Upper lobe of left lung (tissue), 6 donors: ENCODE data around the gene ZFAND6. TPM values are rescaled to one million over a fixed set of nuclear protein-coding genes. Genes with fewer than 3 reads are reported as not detected.
"Not testable (repeated sequence)": the region's sequence is repeated elsewhere in the genome, so short reads cannot be mapped to it uniquely, and the experiment has no call there.

ENCODE experiments used
- ATAC-seq, 2 donors: fragments of 200-7000 bp; cut with Tn5 transposase; one replicate each; pipeline ENCODE4 v1.9.1; 2022; ENCODE audit warnings: mild to moderate bottlenecking in 2 of 2, moderate library complexity in 2 of 2; ENCODE audit not compliant: low FRiP score in 2 of 2
- DNase-seq, 2 donors: peaks; one replicate each; pipeline ENCODE4 v3.0.0-alpha.2; 2019 to 2020
- H3K27ac ChIP-seq, 4 donors: fragments of 200-600 bp; sonication (generic); one replicate each; pipeline ENCODE4 v1.5.1; 2016 to 2019
- H3K27me3 ChIP-seq, 4 donors: fragments of 200-600 bp; sonication (generic); one replicate each; pipeline ENCODE4 v1.5.1; 2017 to 2019
- H3K36me3 ChIP-seq, 4 donors: fragments of 200-600 bp; sonication (generic); one replicate each; pipeline ENCODE4 v1.5.1; 2016 to 2019
- H3K4me1 ChIP-seq, 4 donors: fragments of 200-600 bp; sonication (generic); one replicate each; pipeline ENCODE4 v1.5.1; 2018 to 2019
- H3K4me3 ChIP-seq, 4 donors: fragments of 200-600 bp; sonication (generic); one replicate each; pipeline ENCODE4 v1.5.1; 2017 to 2019; ENCODE audit warnings: mild to moderate bottlenecking in 2 of 4, moderate library complexity in 1 of 4
- H3K9me3 ChIP-seq, 4 donors: fragments of 200-600 bp; sonication (generic); one replicate each; pipeline ENCODE4 v1.5.1; 2018 to 2019
- CTCF ChIP-seq, 6 experiments: fragments of 450-650 bp in 4 of 6; fragments of 200-600 bp in 2 of 6; sonication (generic) in 2 of 6; IDR thresholded peaks; one replicate each; pipeline ENCODE4 v1.5.1; 2016 to 2019; ENCODE audit warnings: antibody characterized with exemption in 6 of 6
- EP300 ChIP-seq, 4 donors: sonication (generic); formaldehyde crosslinking; IDR thresholded peaks; one replicate each; pipeline ENCODE4 v1.5.1; 2017; ENCODE audit warnings: antibody characterized with exemption in 4 of 4, control low read depth in 2 of 4
- POLR2A ChIP-seq, 4 donors: fragments of 450-650 bp; IDR thresholded peaks; one replicate each; pipeline ENCODE4 v1.5.1; 2016 to 2017; ENCODE audit warnings: antibody characterized with exemption in 4 of 4, mild to moderate bottlenecking in 2 of 4
- POLR2AphosphoS5 ChIP-seq, 2 donors: sonication (generic); formaldehyde crosslinking; IDR thresholded peaks; one replicate each; pipeline ENCODE4 v1.5.1; 2017; ENCODE audit warnings: antibody characterized with exemption in 2 of 2
- WGBS, 2 donors: methylation state at CpG; one replicate each; pipeline ENCODE4 v1.1.5; 2017 to 2018; 5-methylcytosine and 5-hydroxymethylcytosine counted together
- total RNA-seq, 6 donors: library from RNA; depleted of rRNA in 4 of 6; stranded (reverse); fragments of >200 nt in 4 of 6; gene quantifications; one replicate each; pipeline versions ENCODE4 v1.1.0 to v1.2.1, GENCODE V29; 2016 to 2021
- donor health status: DM: no; HTN: no; CAD: no; lungs with moderate emphysema.
- donor health status: DM: no; HTN: yes; CAD: no; lungs with severe emphysema.

The ZFAND6 gene
- total RNA-seq, 6 donors from 2014 or later: 36.7 to 151 (median 70.5) TPM

GRCh38 chr15:80121546-80121945 is 62.1 kb downstream of the ZFAND6 start:
- TF ChIP-seq CTCF (IDR thresholded peaks at IDR 0.05) (no peak), POLR2A (IDR thresholded peaks at IDR 0.05) (no peak), EP300 (IDR thresholded peaks at IDR 0.05) (no peak), POLR2AphosphoS5 (IDR thresholded peaks at IDR 0.05) (no peak)
- Histone ChIP-seq H3K27me3 (no peaks in the 10 kb centered on the region), H3K4me3 (no peak overlapping the region), H3K27ac (no peak overlapping the region), H3K36me3 (peaks cover 0 to 41% (median 10%) of the 10 kb centered on the region in 4 donors), H3K4me1 (peaks cover 0 to 3% (median 0%) of the 10 kb centered on the region in 4 donors), H3K9me3 (no peaks in the 10 kb centered on the region)
- WGBS, 2 donors: 89 to 90% methylated on average over 4 of the region's 4 CpGs
- ATAC-seq (no peak), DNase-seq (no peak)

GRCh38 chr15:80123034-80123433 is 63.6 kb downstream of the ZFAND6 start:
- H3K27ac ChIP-seq: no peak overlapping the region
- H3K9me3 ChIP-seq: no peaks in the 10 kb centered on the region
- TF ChIP-seq POLR2AphosphoS5 (IDR thresholded peaks at IDR 0.05) (no peak), CTCF (IDR thresholded peaks at IDR 0.05) (no peak), EP300 (IDR thresholded peaks at IDR 0.05) (no peak), POLR2A (IDR thresholded peaks at IDR 0.05) (no peak)
- no peaks in the 10 kb centered on the region for H3K4me1 ChIP-seq
- WGBS, 2 donors: 83% methylated on average over 6 of the region's 6 CpGs
- H3K36me3 ChIP-seq: peaks cover 0 to 47% (median 11%) of the 10 kb centered on the region in 4 donors
- no peak overlapping the region for H3K4me3 ChIP-seq
- DNase-seq (no peak), ATAC-seq (no peak)
- no peaks in the 10 kb centered on the region for H3K27me3 ChIP-seq

GRCh38 chr15:80127253-80127652 is 67.8 kb downstream of the ZFAND6 start:
- not testable (repeated sequence) for H3K4me3 ChIP-seq, H3K4me1 ChIP-seq, H3K9me3 ChIP-seq, H3K27me3 ChIP-seq, H3K27ac ChIP-seq, DNase-seq, ATAC-seq
- H3K36me3 ChIP-seq: peaks cover 0 to 62% (median 13%) of the 10 kb centered on the region in 4 donors
- 95 to 99% methylated on average over 6 of the region's 6 CpGs for WGBS, 2 donors

GRCh38 chr15:80127911-80128310 is 68.4 kb downstream of the ZFAND6 start:
- no peaks in the 10 kb centered on the region for H3K4me1 ChIP-seq

GRCh38 chr15:80132382-80132781 is 72.9 kb downstream of the ZFAND6 start:
- Histone ChIP-seq H3K27me3 (no peaks in the 10 kb centered on the region), H3K4me3 (no peak overlapping the region), H3K9me3 (no peaks in the 10 kb centered on the region), H3K27ac (no peak overlapping the region), H3K36me3 (peaks cover 4 to 54% (median 10%) of the 10 kb centered on the region in 4 donors), H3K4me1 (no peaks in the 10 kb centered on the region)
- TF ChIP-seq EP300 (IDR thresholded peaks at IDR 0.05) (no peak), POLR2AphosphoS5 (IDR thresholded peaks at IDR 0.05) (no peak), POLR2A (IDR thresholded peaks at IDR 0.05) (no peak), CTCF (IDR thresholded peaks at IDR 0.05) (no peak)
- WGBS, 2 donors: 88 to 96% methylated on average over 3 of the region's 3 CpGs
- ATAC-seq (no peak), DNase-seq (no peak)

More at GRCh38 chr15:80127911-80128310, 68.4 kb downstream of the ZFAND6 start:
- Histone ChIP-seq H3K4me3 (no peak overlapping the region), H3K27me3 (no peaks in the 10 kb centered on the region), H3K27ac (no peak overlapping the region), H3K36me3 (peaks cover 0 to 62% (median 14%) of the 10 kb centered on the region in 4 donors), H3K9me3 (no peaks in the 10 kb centered on the region)
- no peak for ATAC-seq
- no peak for DNase-seq
- TF ChIP-seq POLR2AphosphoS5 (IDR thresholded peaks at IDR 0.05) (no peak), CTCF (IDR thresholded peaks at IDR 0.05) (no peak), POLR2A (IDR thresholded peaks at IDR 0.05) (no peak), EP300 (IDR thresholded peaks at IDR 0.05) (no peak)
- WGBS, 2 donors: 76 to 78% methylated on average over 2 of the region's 2 CpGs
